22Rv1 (cell line): ENCODE measurements around the gene HS6ST1.

Experiments
- CTCF ChIP-seq: fragments of 450-650 bp; IDR thresholded peaks from 2 replicates; pipeline ENCODE4 v1.5.1; 2017; ENCODE audit warnings: mild to moderate bottlenecking
- ZFX ChIP-seq: fragments of 450-650 bp; IDR thresholded peaks from 2 replicates; pipeline ENCODE4 v1.6.1; 2017; ENCODE audit warnings: antibody characterized with exemption, borderline replicate concordance

GRCh38 chr2:128293426-128293755 is 25.3 kb downstream of the HS6ST1 start:
- TF ChIP-seq CTCF (no peak), ZFX (no peak)
